ENCODE results near the gene SLC66A3.
"Not testable (repeated sequence)": the region's sequence is repeated elsewhere in the genome, so short reads cannot be mapped to it uniquely, and the experiment has no call there.

The SLC66A3 gene

GRCh38 chr2:11160731-11161455, 5.6 kb downstream of the SLC66A3 start:
- H3K4me3 ChIP-seq (ENCODE audit: low read depth, low read length) = no peak overlapping the region

DNA sequence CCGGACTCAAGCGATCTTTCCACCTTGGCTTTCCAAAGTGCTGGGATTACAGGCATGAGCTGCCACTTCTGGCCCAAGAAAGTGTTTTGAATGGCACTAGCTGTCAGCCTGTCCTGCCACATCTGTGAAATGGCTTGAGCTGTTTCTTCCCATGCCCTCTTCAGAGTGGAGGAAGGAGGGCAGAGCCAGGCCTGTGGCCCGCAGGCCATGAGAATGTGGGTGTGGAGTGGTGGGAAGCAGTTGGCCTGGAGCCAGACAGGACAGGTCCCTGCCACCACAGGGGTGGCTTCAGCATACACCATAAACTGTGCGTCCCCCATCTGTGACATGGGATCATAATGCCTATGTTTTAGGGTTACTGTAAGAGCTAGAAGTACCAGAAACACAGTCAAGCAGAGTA, 6.5 kb downstream of the SLC66A3 start:
- no peak overlapping the region for H3K4me3 ChIP-seq (ENCODE audit: low read depth, low read length)
- DNase-seq (ENCODE audit: low read depth) = no peak
- no peak for TF ChIP-seq CTCF (conservative IDR thresholded peaks at IDR 0.05; ENCODE audit: low read depth, low read length)

More at GRCh38 chr2:11160731-11161455, 5.6 kb downstream of the SLC66A3 start:
- TF ChIP-seq CTCF (conservative IDR thresholded peaks at IDR 0.05; ENCODE audit: low read depth, low read length) = no peak
- DNase-seq (ENCODE audit: low read depth) = no peak

DNA sequence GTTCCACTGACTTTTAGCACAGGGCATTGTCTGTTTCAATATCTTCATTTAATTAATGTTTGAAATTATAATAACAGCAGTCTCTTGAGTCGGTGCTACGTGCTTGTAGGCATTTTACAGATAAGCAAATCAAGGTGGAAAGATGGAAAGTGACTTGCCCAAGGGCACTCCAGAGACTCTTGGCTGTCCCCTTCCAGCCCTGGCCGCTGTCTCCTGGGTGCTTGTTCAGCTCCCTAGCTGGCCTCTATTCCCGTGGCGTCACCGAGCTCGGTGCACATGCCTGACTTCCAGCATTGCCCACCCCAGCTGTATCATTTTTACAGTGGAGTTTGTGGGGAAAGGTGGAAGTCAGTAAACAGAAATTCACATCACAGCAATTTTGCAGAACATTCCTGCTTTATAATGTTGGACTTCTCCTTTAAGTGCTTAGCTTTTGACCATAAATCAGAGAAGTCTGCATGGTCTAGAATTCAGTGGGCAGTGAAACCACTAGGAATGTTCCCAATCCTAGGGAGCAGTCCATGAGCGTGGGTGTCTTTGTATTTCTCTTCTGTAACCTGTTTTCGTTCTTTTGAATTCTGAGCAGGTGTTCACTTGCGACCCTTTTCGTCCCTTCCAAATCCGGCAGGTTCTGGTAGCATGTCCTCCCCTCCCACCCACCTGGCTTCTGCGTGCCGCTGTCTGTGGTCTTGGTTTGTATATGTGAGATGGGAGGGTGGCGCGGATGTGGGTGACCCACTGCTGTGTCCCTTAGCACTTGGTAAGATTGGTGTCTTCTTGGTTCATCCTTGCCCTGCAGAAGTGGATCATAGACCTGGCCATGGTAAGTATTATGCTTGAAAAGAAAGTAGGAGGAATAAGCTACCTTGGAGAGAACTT, 8.4 kb downstream of the SLC66A3 start:
- H3K4me3 ChIP-seq (ENCODE audit: low read depth, low read length) = no peak overlapping the region
- no peak for TF ChIP-seq CTCF (conservative IDR thresholded peaks at IDR 0.05; ENCODE audit: low read depth, low read length)
- no peak for DNase-seq (ENCODE audit: low read depth)

DNA sequence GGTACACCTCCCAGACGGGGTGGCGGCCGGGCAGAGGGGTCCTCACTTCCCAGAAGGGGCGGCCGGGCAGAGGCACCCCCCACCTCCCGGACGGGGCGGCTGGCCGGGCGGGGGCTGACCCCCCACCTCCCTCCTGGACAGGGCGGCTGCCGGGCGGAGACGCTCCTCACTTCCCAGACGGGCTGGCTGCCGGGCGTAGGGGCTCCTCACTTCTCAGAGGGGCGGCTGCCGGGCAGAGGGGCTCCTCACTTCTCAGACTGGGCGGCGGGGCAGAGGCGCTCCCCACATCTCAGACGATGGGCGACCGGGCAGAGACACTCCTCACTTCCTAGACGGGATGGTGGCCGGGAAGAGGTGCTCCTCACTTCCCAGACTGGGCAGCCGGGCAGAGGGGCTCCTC, 9.8 kb downstream of the SLC66A3 start:
- not testable (repeated sequence) for H3K4me3 ChIP-seq (ENCODE audit: low read depth, low read length); DNase-seq (ENCODE audit: low read depth)

DNA sequence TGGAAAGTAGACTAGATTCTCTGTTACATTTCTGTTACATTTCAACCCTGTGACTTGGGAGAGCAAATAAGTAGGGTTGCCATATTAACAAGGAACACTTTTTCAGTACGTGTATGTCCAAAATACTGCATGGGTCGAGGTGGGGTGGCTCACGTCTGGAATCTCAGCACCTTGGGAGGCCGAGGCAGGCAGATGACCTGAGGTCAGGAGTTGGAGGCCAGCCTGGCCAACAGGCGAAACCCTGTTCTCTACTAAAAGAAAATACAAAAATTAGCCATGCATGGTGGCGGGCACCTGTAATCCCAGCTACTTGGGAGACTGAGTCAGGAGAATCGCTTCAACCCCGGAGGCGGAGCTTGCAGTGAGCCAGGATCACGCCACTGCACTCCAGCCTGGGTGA, 11.2 kb downstream of the SLC66A3 start:
- H3K4me3 ChIP-seq (ENCODE audit: low read depth, low read length) = no peak overlapping the region
- no peak for TF ChIP-seq CTCF (conservative IDR thresholded peaks at IDR 0.05; ENCODE audit: low read depth, low read length)
- DNase-seq (ENCODE audit: low read depth) = no peak

GRCh38 chr2:11168488-11168887, 13.2 kb downstream of the SLC66A3 start:
- DNase-seq (ENCODE audit: low read depth) = no peak
- TF ChIP-seq CTCF (conservative IDR thresholded peaks at IDR 0.05; ENCODE audit: low read depth, low read length) = no peak
- no peak overlapping the region for H3K4me3 ChIP-seq (ENCODE audit: low read depth, low read length)

DNA sequence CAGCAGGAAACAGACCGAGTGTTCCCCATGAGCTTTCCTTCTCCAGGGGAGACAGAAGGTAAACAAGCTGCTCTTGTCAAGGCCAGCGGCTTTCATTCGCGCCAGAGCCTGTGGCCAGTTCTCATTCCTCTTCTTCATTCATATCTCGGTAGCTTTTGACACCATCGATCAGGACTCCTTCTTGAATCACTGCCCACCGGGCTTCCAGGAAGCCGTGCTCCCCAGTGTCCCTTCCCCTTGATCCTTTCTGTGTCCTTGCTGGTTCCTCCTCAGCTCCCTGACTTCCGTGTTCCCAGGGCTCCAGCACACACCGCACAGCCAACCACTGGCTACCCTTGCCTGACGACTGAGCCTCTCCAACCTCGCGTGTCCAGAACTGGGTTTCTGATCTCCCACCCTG, 14.1 kb downstream of the SLC66A3 start:
- TF ChIP-seq CTCF (conservative IDR thresholded peaks at IDR 0.05; ENCODE audit: low read depth, low read length) = no peak
- peak; percentile 13 for DNase-seq (ENCODE audit: low read depth)
- H3K4me3 ChIP-seq (ENCODE audit: low read depth, low read length) = no peak overlapping the region
